B cell (primary cell): ENCODE measurements around the gene CEPT1. TPM values are rescaled to one million over a fixed set of nuclear protein-coding genes. Genes with fewer than 3 reads are reported as not detected.

Source experiments
- ATAC-seq: fragments of 200-7000 bp; cut with Tn5 transposase; one replicate; pipeline ENCODE4 v1.10.0; 2021; ENCODE audit warnings: low read depth, mild to moderate bottlenecking, moderate number of reproducible peaks, moderate library complexity
- CTCF ChIA-PET: fragments of 350-600 bp; sonication (Branson Sonifier 250); formaldehyde crosslinking; loops from one replicate; lab custom pipeline; 2021; ENCODE audit warnings: antibody characterized with exemption, inconsistent platforms; lab: Charles Lee
- POLR2A ChIA-PET: fragments of 350-600 bp; sonication (Branson Sonifier 250); formaldehyde crosslinking; loops from one replicate; lab custom pipeline; 2021; ENCODE audit warnings: antibody characterized with exemption; lab: Charles Lee
- DNase-seq: peaks from one replicate; pipeline ENCODE4 v3.0.0; 2013
- H2AFZ ChIP-seq: 2 replicates; pipeline ENCODE4 v1.6.1; 2012; ENCODE audit warnings: mild to moderate bottlenecking, low read depth, low read length; ENCODE audit not compliant: insufficient read depth, poor library complexity, severe bottlenecking
- H3K27ac ChIP-seq, 2 donors: 1 replicate in 1 of 2; 2 replicates in 1 of 2; pipeline ENCODE4 v1.5.1; 2012 to 2013; ENCODE audit warnings: low read length in 2 of 2, mild to moderate bottlenecking in 2 of 2, moderate library complexity in 1 of 2
- H3K27me3 ChIP-seq, 4 experiments: fragments of 200-600 bp in 1 of 4; sonication (generic) in 1 of 4; replicated peaks in 1 of 4; 1 replicate in 2 of 4; 2 replicates in 2 of 4; pipeline versions ENCODE4 v1.6.1 to v1.7.0; 2013 to 2016; ENCODE audit warnings: low read length in 3 of 4, mild to moderate bottlenecking in 2 of 4, mixed read lengths in 1 of 4, moderate library complexity in 1 of 4; ENCODE audit not compliant: insufficient read depth in 4 of 4, control insufficient read depth in 3 of 4; ENCODE audit errors: control extremely low read depth in 1 of 4
- H3K36me3 ChIP-seq, 2 experiments: replicated peaks in 1 of 2; 1 replicate in 1 of 2; 2 replicates in 1 of 2; pipeline versions ENCODE4 v1.6.1 to v1.7.1; 2013; ENCODE audit warnings: low read length in 1 of 2; ENCODE audit not compliant: insufficient read depth in 2 of 2, control insufficient read depth in 1 of 2; ENCODE audit errors: control extremely low read depth in 1 of 2, extremely low read depth in 1 of 2
- H3K4me1 ChIP-seq, 2 donors: fragments of 200-600 bp in 1 of 2; sonication (generic) in 1 of 2; 1 replicate in 1 of 2; 2 replicates in 1 of 2; pipeline versions ENCODE4 v1.5.1 to v1.6.1; 2013 to 2017; ENCODE audit warnings: low read length in 2 of 2; ENCODE audit not compliant: control insufficient read depth in 2 of 2, insufficient read depth in 2 of 2
- H3K4me2 ChIP-seq: replicated peaks from 2 replicates; pipeline ENCODE3; 2012; ENCODE audit warnings: mild to moderate bottlenecking, low read depth, low read length; ENCODE audit not compliant: poor library complexity, severe bottlenecking
- H3K4me3 ChIP-seq, 5 experiments: fragments of 200-600 bp in 1 of 5; sonication (generic) in 1 of 5; 1 replicate in 3 of 5; 2 replicates in 2 of 5; pipeline versions ENCODE4 v1.5.1 to v1.7.0; 2011 to 2016; ENCODE audit warnings: low read length in 4 of 5, mild to moderate bottlenecking in 4 of 5, low read depth in 2 of 5, control low read depth in 1 of 5, moderate library complexity in 1 of 5; ENCODE audit not compliant: insufficient read depth in 1 of 5; ENCODE audit errors: control extremely low read depth in 1 of 5, extremely low read depth in 1 of 5
- H3K79me2 ChIP-seq: fragments of 200-600 bp; sonication (generic); one replicate; pipeline ENCODE4 v1.6.0; 2016; ENCODE audit warnings: low read length; ENCODE audit not compliant: control insufficient read depth, insufficient read depth
- H3K9ac ChIP-seq: fragments of 200-600 bp; sonication (generic); 2 replicates; pipeline ENCODE4 v1.6.1; 2017; ENCODE audit warnings: mild to moderate bottlenecking, low read length, moderate library complexity
- H3K9me3 ChIP-seq, 3 donors: one replicate each; pipeline versions ENCODE4 v1.6.1 to v1.7.1; 2013; ENCODE audit warnings: low read length in 2 of 3; ENCODE audit not compliant: control insufficient read depth in 2 of 3, insufficient read depth in 1 of 3; ENCODE audit errors: control extremely low read depth in 1 of 3
- H4K20me1 ChIP-seq: 2 replicates; pipeline ENCODE4 v1.6.0; 2012; ENCODE audit warnings: mild to moderate bottlenecking, low read length; ENCODE audit not compliant: insufficient read depth, control insufficient read depth, poor library complexity, severe bottlenecking
- H3K27ac Mint-ChIP-seq: one replicate; pipeline ENCODE4 v1.8.0; 2021; ENCODE audit warnings: mixed read lengths
- H3K27me3 Mint-ChIP-seq: one replicate; pipeline ENCODE4 v1.8.0; 2021; ENCODE audit warnings: mixed read lengths
- H3K4me1 Mint-ChIP-seq: one replicate; pipeline ENCODE4 v1.8.0; 2021; ENCODE audit warnings: mixed read lengths
- H3K4me3 Mint-ChIP-seq: one replicate; pipeline ENCODE4 v1.8.0; 2021; ENCODE audit warnings: mixed read lengths
- H3K9me3 Mint-ChIP-seq: one replicate; pipeline ENCODE4 v1.8.0; 2022; ENCODE audit warnings: mixed read lengths; ENCODE audit not compliant: insufficient read depth
- EZH2 ChIP-seq: IDR thresholded peaks from 2 replicates; pipeline ENCODE4 v1.6.1; 2012; ENCODE audit warnings: borderline replicate concordance, low read depth, mild to moderate bottlenecking, moderate library complexity, low read length; ENCODE audit not compliant: insufficient read depth, poor library complexity, severe bottlenecking
- WGBS: methylation state at CpG from one replicate; pipeline ENCODE4 v1.1.5; 2013; ENCODE audit warnings: missing lambda C conversion rate; ENCODE audit not compliant: insufficient coverage; 5-methylcytosine and 5-hydroxymethylcytosine counted together
- intact Hi-C: fragments of 100-400 bp; cut with micrococcal nuclease; formaldehyde crosslinking; loops from one replicate; pipeline ENCODE4 v1.10.0; 2022
- polyA plus RNA-seq: library from polyadenylated mRNA; depleted of rRNA; stranded (reverse); fragments of >200 nt; gene quantifications from 2 replicates; pipeline ENCODE4 v1.2.3, GENCODE V29; 2012
- total RNA-seq, 2 donors: library from RNA; stranded (reverse); fragments of 120-200 nt in 1 of 2; gene quantifications; 1 replicate in 1 of 2; 2 replicates in 1 of 2; pipeline versions ENCODE4 v1.2.3 to v1.2.4, GENCODE V29; 2013 to 2022
- TF ChIP-seq, protein P1 (sequence below): fragments of 200-600 bp; IDR thresholded peaks from one replicate; pipeline ENCODE4 v1.8.0; 2022; ENCODE audit warnings: antibody characterized with exemption, mild to moderate bottlenecking

CEPT1 gene
- total and polyA plus RNA-seq, 2 donors (not counting 1 experiment from before 2014, with no cell fraction given): 47.1 to 83.5 TPM

DNA sequence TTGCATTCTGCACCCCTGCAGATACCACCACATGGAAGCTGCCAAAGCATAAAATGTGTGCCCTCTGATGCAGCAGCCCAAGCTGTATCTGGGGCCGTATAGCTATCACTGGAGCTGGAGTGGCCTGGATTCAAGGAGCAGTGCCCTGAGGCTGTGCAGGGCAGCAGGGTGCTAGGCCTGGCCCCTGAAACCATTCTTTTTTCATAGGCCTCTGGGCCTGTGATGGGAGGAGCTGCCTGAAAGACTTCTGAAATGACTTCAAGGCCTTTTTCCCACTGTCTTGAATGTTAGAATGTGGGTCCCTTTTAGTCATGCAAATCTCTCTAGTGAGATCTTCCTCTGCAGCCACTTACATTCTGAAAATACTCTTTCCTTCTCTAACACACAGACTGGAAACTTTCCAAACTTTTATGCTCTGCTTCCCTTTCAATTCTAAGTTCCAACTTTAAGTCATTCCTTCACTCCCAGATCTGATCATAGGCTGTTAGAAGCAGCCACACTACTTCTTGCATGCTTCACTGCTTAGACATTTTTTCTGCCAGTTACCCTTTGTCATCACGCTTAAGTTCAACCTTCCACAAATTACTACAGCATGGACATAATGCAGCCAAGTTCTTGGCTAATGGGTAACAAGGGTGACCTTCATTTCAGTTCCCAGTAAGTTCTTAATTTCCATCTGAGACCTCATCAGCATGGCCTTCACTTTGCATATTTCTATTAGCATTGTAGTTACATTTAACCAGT lies 42.5 kb upstream of the CEPT1 start:
- Mint-ChIP-seq H3K9me3 (peaks cover 19% of the 10 kb centered on the region), H3K4me3 (no peak overlapping the region), H3K27ac (no peak overlapping the region), H3K27me3 (no peaks in the 10 kb centered on the region), H3K4me1 (no peaks in the 10 kb centered on the region)
- Histone ChIP-seq H3K36me3 (no peaks in the 10 kb centered on the region), H3K27me3 (no peaks in the 10 kb centered on the region), H3K27ac (no peak overlapping the region), H3K4me2 (no peak overlapping the region), H3K4me3 (no peak overlapping the region), H2AFZ (no peak overlapping the region), H3K4me1 (no peaks in the 10 kb centered on the region), H3K9ac (no peak overlapping the region), H4K20me1 (no peaks in the 10 kb centered on the region), H3K79me2 (no peaks in the 10 kb centered on the region), H3K9me3 (peaks cover 3 to 39% (median 30%) of the 10 kb centered on the region in 3 donors)
- POLR2A ChIA-PET: no interaction called here
- no peak for TF ChIP-seq EZH2
- TF ChIP-seq, protein P1, sequence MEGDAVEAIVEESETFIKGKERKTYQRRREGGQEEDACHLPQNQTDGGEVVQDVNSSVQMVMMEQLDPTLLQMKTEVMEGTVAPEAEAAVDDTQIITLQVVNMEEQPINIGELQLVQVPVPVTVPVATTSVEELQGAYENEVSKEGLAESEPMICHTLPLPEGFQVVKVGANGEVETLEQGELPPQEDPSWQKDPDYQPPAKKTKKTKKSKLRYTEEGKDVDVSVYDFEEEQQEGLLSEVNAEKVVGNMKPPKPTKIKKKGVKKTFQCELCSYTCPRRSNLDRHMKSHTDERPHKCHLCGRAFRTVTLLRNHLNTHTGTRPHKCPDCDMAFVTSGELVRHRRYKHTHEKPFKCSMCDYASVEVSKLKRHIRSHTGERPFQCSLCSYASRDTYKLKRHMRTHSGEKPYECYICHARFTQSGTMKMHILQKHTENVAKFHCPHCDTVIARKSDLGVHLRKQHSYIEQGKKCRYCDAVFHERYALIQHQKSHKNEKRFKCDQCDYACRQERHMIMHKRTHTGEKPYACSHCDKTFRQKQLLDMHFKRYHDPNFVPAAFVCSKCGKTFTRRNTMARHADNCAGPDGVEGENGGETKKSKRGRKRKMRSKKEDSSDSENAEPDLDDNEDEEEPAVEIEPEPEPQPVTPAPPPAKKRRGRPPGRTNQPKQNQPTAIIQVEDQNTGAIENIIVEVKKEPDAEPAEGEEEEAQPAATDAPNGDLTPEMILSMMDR: no peak
- no peak for ATAC-seq
- CTCF ChIA-PET: no interaction called here
- intact Hi-C loops: no loop called here
- 86% methylated on average over 2 of the region's 2 CpGs for WGBS
- DNase-seq: no peak

DNA sequence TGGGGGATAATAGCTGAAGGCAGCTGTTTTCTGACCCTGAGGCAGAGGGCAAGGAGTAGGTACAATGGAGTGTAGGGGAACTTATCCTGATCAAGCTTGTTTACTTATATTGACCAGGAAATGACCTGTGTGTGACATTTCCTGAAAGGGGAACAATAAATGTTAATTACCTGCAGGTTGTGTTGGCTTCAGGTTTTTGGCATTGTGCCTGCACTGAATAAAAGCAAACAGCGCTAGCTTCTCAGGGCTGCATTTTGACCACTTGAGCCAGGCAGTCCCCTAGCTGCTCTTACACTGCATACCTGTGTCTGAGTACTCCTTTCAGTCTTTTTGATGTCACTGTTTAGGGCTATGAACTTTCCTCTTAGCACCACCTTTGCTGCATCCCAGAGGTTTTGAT lies 40.7 kb upstream of the CEPT1 start:
- no peaks in the 10 kb centered on the region for H3K27me3 ChIP-seq
- POLR2A ChIA-PET: no interaction called here

More for the DNA sequence above, 40.7 kb upstream of the CEPT1 start:
- Histone ChIP-seq H3K36me3 (no peaks in the 10 kb centered on the region), H2AFZ (no peak overlapping the region), H3K9ac (no peak overlapping the region), H3K27ac (no peak overlapping the region), H4K20me1 (no peaks in the 10 kb centered on the region), H3K4me2 (no peak overlapping the region), H3K4me3 (no peak overlapping the region), H3K4me1 (no peaks in the 10 kb centered on the region), H3K79me2 (no peaks in the 10 kb centered on the region), H3K9me3 (peaks cover 3 to 39% (median 30%) of the 10 kb centered on the region in 3 donors)
- Mint-ChIP-seq H3K27me3 (no peaks in the 10 kb centered on the region), H3K4me3 (no peak overlapping the region), H3K9me3 (peaks cover 20% of the 10 kb centered on the region), H3K4me1 (no peaks in the 10 kb centered on the region), H3K27ac (no peak overlapping the region)
- CTCF ChIA-PET: no interaction called here
- intact Hi-C loops: no loop called here
- TF ChIP-seq, protein P1: no peak
- no peak for TF ChIP-seq EZH2
- no peak for ATAC-seq
- DNase-seq: no peak
- WGBS: 100% methylated on average over 1 of the region's 1 CpG
